Bone marrow (tissue), 2 donors: ENCODE results near the gene RYK.
"Not testable (repeated sequence)": the region's sequence is repeated elsewhere in the genome, so short reads cannot be mapped to it uniquely, and the experiment has no call there.

Experiments
- DNase-seq, 2 donors: peaks; one replicate each; lab custom pipeline; 2025; lab: John Stamatoyannopoulos, UW

The RYK gene

DNA sequence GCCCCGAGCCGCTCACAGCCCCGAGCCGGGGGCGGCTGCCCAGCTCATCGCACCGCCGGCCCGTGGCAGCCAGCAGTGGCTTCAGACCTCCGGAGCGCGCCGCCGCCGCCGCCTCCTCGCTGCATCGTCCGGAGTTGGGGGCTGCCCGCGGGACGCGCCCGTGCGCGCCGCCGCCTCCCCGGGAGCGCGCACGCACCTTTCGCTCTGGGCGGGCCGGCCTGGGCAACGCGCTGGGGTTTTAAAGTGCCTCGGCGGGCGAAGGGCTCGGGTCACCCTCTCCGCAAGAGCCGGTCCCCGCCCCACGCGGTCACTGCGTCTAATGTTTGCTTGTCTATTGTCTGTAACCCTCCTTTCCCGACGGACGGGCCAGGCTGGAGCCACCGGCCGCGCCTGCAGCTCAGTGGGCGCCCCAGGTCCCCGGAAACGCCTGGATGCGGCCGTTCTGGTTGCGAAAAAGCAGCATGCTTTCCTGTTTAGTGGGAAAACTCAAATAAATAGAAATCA is at the start of gene RYK:
Gene RYK (minus strand): TSS at position 143 of the 504 bp plus-strand sequence. CDS start 205 bp downstream, outside the sequence.
- peak; percentile 7 to 52 for DNase-seq

DNA sequence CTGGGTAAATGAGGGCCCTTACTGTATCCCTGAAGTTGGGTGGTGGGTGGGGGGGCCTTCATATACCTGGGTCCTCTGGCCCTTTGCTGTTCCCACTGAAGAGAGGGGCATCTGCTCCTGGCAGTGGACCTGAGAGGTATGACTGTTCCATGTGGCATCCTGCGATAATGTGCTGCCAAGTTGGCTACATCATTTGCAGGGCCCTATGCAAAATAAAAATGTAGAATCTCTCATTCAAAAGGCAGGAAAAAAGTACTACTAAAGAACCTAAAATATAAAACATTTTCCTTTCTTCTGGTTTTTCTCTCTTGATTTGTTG is 49.2 kb upstream of the RYK start:
- DNase-seq = no peak

DNA sequence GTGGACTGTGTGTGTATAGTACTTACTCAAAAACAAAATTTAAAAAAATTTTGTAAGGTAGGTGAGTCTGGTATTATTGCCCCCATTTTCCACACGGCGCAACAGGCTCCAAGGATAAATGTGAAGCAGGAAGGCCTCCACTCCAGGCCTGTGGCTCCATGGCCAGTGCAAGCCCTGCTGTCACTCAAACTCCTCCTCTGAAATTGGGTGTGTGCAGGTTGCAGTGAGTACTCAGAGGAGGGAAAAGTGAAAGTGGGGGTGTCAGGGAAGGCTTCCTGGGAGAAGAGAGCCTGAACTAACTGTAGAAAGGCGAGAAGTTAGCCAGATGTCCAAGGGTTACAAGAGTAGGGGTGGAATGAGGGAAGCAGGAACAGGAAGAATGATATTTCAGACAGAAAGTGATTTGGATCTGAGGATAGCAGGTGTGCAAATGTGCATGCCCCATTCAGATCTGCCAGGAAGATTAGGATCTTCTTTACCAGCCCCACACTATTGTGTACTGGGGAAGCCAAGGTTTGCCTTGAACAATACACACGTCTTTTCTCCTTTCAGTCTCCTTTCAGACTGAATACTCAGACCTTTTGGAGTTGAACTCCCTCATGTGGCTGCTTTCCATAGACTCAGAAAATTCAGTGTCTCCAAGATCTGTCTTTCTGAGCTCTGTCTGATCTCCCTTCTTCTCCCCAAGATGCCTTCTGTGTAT is 48.7 kb upstream of the RYK start:
- no peak for DNase-seq

DNA sequence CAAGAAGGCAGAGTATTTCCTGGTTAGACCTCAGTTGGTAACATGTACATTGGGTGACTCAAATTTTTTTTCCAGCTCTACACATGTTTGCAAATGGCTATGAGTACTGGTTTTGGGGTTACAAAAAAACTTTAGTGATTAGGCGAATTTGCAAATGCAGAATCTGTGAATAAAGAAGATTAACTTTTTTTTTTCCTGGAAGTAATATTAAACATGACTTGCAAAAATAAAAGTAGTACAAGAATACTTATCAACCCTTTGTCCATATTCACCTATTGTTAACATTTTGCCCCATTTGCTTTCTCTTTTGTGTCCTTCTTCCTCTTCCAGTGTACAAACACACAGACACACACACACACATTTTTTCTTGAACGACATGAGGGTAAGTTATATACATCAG is 47.6 kb upstream of the RYK start:
- no peak for DNase-seq

DNA sequence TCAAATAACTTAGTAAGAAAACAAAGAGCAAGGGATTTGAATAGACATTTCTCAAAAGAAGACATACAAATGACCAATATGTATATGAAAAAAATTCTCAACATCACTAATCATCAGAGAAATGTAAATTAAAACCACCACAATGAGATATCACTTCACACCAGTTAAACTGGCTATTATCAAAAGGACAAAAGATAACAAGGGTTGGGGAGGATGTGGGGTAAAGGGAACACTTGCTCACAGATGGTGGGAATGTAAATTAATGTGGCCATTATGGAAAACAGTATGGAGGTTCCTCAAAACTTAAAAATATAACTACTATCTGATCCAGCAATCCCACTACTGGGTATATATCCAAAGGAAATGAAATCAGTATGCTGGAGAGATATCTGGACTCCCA is 46.0 kb upstream of the RYK start:
- DNase-seq = no peak

DNA sequence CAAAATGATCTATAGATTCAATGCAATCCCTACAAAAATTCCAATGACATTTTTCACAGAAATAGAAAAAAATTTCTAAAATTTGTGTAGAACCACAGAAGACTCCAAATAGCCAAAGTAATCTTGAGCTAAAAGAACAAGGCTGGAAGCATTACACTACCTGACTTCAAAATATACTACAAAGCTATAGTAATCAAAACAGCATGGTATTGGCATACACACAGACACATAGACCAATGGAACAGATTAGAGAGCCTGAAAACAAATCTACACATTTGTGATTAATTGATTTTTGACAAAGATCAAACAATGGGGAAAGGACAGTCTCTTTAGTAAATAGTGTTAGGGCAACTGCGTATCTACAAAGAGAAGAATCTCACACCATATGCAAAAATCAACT is 45.3 kb upstream of the RYK start:
- no peak for DNase-seq

DNA sequence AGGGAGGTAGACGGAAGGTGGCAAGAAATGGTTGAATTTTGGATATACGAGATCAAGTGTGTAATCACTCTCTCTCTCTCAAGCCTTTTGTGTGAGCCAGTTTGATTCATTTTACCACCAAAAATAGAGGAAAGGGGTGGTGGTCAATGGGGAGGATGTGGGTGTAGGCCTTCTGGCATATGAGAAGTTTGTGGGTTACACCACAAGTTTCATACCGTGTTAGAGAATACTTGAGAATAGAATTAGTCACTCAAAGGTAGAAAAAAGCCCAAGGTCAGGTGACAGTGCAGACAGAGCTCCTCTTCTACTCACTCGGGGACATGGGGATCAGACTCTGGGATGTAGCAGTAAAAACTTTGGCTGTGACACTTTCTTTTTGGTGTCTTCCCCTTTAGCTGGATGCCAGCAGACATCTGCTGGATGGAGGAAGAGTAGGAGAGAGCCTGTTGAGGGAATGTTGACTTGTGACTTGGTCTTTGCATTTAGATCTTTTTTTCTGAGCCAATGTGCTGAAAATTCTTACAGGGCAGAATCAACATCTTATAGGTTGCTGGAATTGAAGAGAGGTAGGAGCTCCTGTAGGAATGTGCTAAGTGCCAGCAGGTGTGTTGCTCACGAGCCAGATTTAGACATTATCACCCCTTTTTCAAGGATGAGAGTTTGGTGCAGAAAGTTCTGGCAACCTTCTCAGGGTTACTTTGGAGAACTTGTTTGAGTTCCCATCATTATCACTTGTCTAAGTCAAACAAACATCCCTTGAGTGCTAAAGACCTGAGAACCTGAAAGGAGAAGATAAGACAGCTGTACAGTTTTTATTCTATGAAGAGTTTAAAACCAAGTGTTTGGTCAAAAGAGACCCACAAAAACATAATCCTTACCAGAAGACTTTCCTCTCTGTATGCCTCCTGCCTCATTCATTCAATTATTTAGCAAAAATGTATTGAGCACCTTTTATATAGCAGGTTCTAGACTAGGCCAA is 43.9 kb upstream of the RYK start:
- DNase-seq = peak in 1 of 2 donors; percentile 3

DNA sequence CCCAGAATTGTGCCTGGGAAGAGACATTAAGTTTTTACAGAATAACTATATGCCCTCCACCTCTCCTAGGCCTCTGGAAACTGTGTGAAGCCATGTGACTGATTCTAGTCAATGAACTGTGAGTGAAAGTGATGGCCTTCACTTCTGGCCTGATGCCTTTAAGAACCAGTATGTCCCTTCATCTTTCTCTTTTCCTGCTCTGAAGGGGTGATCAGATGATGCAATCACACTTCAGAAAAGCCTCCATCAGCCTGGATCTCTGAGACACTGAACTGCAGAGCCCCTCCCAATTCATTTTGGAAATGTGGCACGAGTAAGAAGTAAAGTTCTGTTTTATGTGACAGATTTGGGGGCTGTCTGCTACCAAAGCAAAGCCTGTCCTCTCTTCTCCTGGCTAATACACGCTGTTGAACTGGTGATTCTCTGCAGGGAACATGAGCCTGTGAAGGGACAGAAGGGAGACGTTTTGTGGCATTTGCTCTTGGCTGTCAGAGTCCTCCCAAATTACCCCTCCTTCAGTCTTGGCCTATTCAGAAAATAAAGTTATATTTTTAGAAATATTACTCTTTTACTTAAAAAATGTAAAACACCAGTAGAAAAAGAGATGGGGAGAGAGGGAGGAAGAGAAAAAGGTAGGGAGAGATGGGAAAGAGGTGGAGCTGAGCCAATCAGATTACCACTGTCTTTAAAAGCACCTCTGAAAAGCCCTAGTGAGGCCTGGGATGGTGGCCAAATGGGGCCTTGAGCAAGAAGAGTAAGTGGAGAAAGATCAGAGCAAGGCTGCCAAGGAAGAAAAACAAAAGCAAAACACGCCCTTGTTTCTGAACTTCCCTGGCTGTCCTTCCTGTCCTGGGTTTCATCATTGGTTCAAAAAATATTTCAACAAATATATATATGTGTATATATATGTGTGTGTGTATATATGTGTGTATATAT is 40.9 kb upstream of the RYK start:
- no peak for DNase-seq

DNA sequence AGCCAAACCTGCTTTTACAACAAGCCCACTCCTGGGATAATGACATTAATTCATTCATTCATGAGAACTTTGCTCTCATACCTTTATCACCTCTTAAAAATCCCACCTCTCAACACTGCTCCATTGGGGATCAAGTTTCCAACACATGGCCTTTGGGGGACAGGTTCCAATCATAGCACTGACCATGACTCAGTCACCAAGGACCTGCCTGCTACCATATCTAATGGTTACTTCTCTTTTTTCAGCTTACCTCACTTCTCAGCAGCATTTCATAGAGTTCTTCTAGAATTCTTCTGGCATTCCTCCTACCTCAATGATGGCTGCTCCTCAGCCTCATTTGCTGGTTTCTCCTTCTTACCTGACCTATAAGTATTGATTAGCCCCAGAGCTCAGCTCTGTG is 36.9 kb upstream of the RYK start:
- no peak for DNase-seq

DNA sequence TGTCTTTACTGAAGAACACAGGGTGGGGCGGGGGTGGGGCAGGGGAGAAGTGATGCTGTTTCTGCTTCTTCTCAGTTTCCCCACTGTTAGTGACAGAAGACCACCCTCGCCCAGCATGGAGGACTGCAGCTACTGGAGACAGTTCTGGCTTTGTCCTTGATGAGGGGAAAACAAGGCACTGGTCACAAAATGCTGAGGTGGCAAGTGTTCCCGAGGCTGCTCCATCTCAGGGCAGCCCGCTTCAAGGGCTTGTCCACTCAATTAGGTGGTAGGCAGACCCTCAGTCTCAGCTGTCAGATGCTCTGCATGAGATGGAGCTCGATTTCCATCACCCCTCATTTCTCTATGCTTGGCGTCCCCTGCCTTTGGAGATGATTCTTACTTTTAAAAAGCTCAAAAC is 33.8 kb upstream of the RYK start:
- no peak for DNase-seq

DNA sequence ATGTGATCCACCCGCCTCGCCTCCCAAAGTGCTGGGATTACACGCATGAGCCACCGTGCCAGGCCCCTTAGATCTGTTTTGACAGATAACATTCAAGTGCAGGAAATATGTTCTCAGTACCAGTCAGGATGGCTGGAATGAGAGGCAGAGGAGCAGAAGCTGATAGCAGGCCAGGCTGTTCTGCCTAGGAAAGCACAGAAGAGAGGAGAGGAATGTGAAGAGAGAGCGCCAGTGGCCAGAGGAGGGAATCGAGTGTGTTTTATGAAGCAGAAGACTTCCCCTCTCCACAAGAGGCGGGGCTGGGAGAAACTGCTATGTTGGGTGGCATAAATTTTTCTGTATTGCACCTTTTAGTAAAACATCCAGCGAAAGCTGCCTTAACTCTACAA is 32.0 kb upstream of the RYK start:
- no peak for DNase-seq

DNA sequence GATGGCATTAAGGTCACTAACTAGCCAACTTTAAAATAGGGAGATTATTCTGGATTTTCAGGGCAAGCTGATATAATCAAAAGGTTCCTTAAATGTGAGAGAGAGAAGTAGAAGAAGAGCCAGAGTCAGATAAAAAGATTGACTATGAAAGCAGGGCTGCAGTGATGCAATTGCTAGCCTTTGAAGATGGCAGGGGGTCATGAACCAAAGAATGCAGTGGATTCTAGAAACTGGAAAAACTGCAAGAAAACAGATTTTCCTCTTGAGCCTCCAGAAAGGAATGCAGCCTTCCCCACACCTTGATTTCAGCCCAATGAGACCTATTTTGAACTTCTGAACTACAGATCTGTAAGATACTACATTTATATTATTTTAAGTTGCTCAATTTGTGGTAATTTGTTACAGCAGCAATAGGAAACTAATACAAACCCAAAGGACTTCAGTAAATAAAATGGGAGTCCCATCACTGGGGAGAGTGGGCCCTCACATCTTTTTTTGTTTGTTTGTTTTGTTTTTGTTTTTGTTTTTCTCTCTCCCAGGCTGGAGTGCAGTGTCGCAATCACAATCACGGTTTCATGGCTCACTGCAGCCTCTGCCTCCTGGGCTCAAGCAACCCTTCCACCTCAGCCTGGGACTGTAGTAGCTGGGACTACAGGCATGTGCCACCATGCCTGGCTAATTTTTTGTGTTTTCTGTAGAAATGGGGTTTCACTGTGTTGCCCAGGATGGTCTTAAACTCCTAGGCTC is 31.4 kb upstream of the RYK start:
- no peak for DNase-seq

DNA sequence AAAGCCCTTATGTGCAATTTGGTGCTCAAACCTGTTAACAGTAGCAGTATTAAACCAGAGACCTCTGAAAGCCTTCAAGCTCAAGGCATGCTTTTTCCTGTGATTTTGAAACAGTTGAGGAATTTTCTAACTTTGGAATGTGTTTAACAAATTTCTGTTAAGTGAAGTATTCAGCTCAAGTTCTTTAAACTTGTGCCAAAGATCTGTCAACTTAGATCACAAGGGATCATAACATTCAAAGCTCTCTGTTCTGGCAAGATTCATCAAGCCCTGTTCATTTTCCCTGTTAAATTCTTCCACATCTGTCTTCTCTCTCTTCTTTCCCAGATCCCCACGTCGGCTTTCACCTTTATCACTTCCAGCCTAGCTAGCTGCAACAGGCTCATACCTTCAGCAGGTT is 28.8 kb upstream of the RYK start:
- DNase-seq = no peak

DNA sequence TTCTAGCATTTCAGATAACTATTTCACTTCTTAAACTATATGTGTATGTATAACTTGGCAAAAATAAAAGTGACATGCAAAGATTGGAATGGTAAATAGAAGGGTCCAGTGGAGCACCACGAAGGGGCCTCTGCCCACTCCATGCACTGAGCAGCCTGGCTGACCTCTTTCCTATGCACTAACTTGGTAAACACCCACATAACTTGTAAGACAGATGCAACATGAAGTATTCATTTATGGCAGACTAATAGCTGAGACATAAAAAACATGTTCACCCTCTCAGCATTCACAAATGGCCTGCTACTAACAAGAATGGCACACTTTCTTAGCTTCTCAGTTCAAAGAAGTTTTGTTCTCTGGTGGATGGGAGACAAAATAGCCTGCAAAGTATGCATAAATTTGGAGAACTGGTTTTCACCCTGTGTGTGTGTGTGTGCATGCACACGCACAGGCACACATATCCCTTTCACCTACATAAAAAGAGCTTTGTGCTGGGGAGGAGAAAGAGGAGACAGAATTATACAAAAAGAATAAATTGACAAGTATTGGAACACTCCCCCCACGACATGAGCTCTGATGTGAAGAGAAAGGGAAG is 26.5 kb upstream of the RYK start:
- no peak for DNase-seq

DNA sequence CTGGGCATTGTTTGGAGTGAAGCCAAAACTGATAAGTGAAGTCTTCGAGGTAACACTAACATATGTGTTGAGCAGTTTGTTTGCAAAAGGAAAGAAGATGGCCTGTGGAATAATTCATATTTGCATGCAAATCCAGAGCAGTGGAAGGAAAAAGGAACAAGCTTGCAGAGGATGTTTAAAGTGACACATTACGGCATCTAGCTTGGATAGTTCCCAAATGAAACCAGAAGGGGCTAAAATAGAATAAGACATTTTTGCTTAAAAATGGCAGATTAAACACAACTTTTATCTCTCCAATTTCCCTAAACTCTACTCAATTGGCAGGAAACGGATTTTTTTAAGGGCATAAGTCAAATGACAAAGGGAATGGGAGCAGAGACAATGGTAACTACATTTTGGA is 25.4 kb upstream of the RYK start:
- DNase-seq = no peak

DNA sequence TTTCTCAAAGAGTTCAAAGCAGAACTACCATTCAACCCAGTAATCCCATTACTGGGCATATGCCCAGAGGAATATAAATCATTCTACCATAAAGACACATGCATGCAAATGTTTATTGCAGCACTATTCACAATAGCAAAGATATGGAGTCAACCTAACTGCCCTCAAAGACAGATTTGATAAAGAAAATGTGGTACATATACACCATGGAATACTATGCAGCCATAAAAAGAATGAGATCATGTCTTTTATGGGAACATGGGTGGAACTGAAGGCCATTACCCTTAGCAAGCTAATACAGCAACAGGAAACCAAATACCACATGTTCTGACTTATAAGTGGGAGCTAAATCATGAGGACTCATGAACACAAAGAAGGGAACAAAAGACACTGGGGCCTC is 24.5 kb upstream of the RYK start:
- not testable (repeated sequence) for DNase-seq

DNA sequence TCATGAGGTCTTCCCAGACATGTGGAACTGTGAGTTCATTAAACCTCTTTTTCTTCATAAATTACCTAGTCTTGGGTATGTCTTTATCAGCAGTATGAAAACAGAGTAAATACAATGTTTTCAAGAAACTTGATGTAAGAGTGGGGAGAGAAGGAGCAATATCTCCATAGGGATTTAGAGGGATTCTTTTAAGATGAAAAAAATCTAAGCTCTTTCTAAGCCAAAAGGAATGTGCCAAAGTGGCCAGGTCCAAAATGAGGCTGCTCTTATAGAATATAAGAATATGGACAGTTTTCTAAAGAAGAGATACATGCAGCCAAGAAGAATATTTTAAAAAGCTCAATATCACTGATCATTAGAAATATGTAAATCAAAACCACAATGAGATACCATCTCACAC is 23.9 kb upstream of the RYK start:
- no peak for DNase-seq

DNA sequence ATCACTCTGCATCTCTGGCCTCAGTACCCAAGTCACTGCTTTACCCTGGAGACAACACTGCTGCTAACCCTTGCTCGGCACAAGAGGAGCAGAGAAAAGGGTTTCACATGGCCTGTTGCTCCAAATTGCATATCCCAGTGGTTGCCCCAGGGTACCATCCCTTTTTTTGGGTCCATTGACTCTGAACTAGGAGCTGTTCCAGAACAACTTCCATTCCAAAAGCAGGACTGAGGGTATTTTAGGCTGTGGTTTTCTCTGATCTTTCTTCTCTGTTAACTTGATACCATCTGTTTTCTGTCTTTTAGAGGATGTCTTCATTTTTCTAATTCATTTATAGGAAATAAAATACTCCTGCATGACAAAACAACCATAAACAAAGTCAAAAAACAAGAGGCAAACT is 17.3 kb upstream of the RYK start:
- no peak for DNase-seq

DNA sequence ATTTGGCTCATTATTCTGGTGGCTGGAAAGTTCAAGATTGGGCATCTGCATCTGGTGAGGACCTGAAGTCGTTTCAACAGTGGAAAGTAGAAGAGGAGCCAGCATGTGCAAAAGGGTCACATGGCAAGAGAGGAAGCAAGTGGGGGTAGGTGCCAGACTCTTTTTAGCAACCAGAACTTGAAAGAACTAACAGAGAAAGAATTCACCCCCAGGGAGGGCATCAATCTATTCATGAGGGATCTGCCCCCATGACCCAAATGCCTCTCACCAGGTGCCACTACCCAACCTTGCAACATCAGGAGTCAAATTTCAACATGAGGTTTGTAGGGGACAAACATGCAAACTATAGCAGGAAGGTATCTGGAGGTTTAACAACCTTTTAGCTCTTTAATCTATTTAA is 10.3 kb upstream of the RYK start:
- DNase-seq = no peak

DNA sequence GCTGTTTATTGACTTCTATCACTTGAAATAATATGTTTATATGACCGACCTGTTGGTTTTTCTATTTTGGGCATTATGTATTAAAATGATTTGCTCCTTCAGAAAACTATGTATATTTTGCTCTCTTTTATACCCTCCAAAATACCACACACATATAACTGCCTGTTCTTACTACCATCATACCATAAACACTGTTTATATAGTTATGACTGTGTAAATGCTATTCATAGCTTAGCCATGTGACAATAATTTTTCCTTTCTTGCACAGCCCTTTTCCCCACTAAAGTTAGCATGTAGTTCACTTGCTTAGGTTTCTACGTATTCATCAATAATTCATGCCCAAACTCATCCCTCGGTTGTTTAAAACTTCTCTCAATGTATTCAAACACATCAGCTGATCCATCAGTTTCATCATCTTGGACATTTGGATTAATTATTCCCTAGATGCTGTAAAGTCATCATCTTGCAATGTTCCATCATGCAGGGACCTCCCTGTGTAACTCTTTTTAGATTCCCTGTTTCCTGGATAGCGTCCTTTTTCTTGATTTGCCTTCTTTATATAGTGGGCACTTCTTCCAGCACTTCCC is 8.2 kb upstream of the RYK start:
- DNase-seq = no peak

DNA sequence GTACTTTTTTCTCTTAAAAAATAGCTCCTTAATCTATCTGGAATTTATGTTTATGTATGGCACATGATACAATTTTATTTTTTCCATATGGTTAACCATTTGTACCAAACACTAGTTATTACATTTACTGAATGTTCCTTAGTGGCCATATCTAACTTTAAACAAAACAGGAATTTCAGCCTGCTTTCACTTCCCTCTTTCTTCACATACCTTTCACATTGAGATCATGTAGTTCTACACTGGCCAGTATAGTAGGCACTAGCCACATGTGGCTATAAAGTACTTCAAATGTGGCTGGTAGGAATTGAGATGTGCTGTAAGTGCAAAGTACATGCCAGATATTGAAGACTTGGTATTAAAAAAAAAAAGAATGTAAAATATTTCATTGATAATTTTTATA is 4.7 kb upstream of the RYK start:
- no peak for DNase-seq
